CD4-positive, alpha-beta T cell (primary cell): ENCODE results near the gene NAMPT. TPM values are rescaled to one million over a fixed set of nuclear protein-coding genes. Genes with fewer than 3 reads are reported as not detected.

Experiments used
- ATAC-seq: fragments of 200-7000 bp; cut with Tn5 transposase; one replicate; pipeline ENCODE4 v1.10.0; 2022; ENCODE audit warnings: mild to moderate bottlenecking; ENCODE audit not compliant: poor library complexity
- CTCF ChIA-PET: fragments of 350-600 bp; sonication (Branson Sonifier 250); formaldehyde crosslinking; loops from one replicate; lab custom pipeline; 2021; ENCODE audit warnings: antibody characterized with exemption, inconsistent platforms; lab: Charles Lee
- POLR2A ChIA-PET: fragments of 350-600 bp; sonication (Branson Sonifier 250); formaldehyde crosslinking; loops from one replicate; lab custom pipeline; 2021; ENCODE audit warnings: antibody characterized with exemption, inconsistent platforms; lab: Charles Lee
- DNase-seq, 14 experiments: peaks; one replicate each; pipeline ENCODE4 v3.0.0-alpha.2; 2013 to 2020; ENCODE audit warnings: mixed read lengths in 2 of 14
- H3K27ac ChIP-seq, 2 donors: one replicate each; pipeline versions ENCODE4 v1.5.1 to v1.7.0; 2013; ENCODE audit warnings: low read length in 2 of 2, low read depth in 1 of 2, mild to moderate bottlenecking in 1 of 2
- H3K27me3 ChIP-seq, 2 experiments: 1 replicate in 1 of 2; 2 replicates in 1 of 2; pipeline versions ENCODE4 v1.6.1 to v1.7.0; 2013; ENCODE audit warnings: low read length in 2 of 2, control low read depth in 1 of 2, mild to moderate bottlenecking in 1 of 2, moderate library complexity in 1 of 2; ENCODE audit not compliant: insufficient read depth in 2 of 2, control insufficient read depth in 1 of 2
- H3K36me3 ChIP-seq: one replicate; pipeline ENCODE4 v1.6.1; 2013; ENCODE audit warnings: low read length, control low read depth; ENCODE audit not compliant: insufficient read depth
- H3K4me1 ChIP-seq: one replicate; pipeline ENCODE4 v1.6.1; 2013; ENCODE audit warnings: low read length, control low read depth; ENCODE audit not compliant: insufficient read depth
- H3K4me3 ChIP-seq: one replicate; pipeline ENCODE4 v1.5.1; 2013; ENCODE audit warnings: mild to moderate bottlenecking, low read length, moderate library complexity
- H3K9me3 ChIP-seq, 2 experiments: 1 replicate in 1 of 2; 2 replicates in 1 of 2; pipeline versions ENCODE4 v1.6.1 to v1.7.0; 2013; ENCODE audit warnings: low read length in 2 of 2, mild to moderate bottlenecking in 2 of 2, control low read depth in 1 of 2, moderate library complexity in 1 of 2; ENCODE audit not compliant: control insufficient read depth in 1 of 2, insufficient read depth in 1 of 2
- H3K27ac Mint-ChIP-seq: one replicate; pipeline ENCODE4 v1.8.0; 2020; ENCODE audit warnings: mixed read lengths
- H3K27me3 Mint-ChIP-seq: one replicate; pipeline ENCODE4 v1.8.0; 2021; ENCODE audit warnings: mixed read lengths
- H3K36me3 Mint-ChIP-seq: one replicate; pipeline ENCODE4 v1.8.0; 2021; ENCODE audit warnings: low read depth, mixed read lengths
- H3K4me1 Mint-ChIP-seq: one replicate; pipeline ENCODE4 v1.8.0; 2021; ENCODE audit warnings: low read depth, mixed read lengths
- H3K4me3 Mint-ChIP-seq: one replicate; pipeline ENCODE4 v1.8.0; 2020; ENCODE audit warnings: mild to moderate bottlenecking, mixed read lengths
- H3K9me3 Mint-ChIP-seq: one replicate; pipeline ENCODE4 v1.8.0; 2020; ENCODE audit warnings: mixed read lengths
- intact Hi-C, 2 experiments: fragments of 100-400 bp; cut with DNase I in 1 of 2; cut with micrococcal nuclease in 1 of 2; formaldehyde crosslinking; loops; one replicate each; pipeline versions ENCODE4 v1.15.1 to v1.9.0; 2023 to 2025; cut with DNase I, micrococcal nuclease
- total RNA-seq, 174 experiments: library from RNA in 2 of 174; stranded (reverse) in 2 of 174; gene quantifications; one replicate each; pipeline ENCODE4 v1.2.3 and lab custom pipeline; 2021 to 2026
- TF ChIP-seq, protein P1 (sequence below): fragments of 200-600 bp; IDR thresholded peaks from one replicate; pipeline ENCODE4 v1.8.0; 2022; ENCODE audit warnings: antibody characterized with exemption, mild to moderate bottlenecking

NAMPT gene
- total RNA-seq, 2 experiments from 2014 or later, result 154 to 159 TPM

DNA sequence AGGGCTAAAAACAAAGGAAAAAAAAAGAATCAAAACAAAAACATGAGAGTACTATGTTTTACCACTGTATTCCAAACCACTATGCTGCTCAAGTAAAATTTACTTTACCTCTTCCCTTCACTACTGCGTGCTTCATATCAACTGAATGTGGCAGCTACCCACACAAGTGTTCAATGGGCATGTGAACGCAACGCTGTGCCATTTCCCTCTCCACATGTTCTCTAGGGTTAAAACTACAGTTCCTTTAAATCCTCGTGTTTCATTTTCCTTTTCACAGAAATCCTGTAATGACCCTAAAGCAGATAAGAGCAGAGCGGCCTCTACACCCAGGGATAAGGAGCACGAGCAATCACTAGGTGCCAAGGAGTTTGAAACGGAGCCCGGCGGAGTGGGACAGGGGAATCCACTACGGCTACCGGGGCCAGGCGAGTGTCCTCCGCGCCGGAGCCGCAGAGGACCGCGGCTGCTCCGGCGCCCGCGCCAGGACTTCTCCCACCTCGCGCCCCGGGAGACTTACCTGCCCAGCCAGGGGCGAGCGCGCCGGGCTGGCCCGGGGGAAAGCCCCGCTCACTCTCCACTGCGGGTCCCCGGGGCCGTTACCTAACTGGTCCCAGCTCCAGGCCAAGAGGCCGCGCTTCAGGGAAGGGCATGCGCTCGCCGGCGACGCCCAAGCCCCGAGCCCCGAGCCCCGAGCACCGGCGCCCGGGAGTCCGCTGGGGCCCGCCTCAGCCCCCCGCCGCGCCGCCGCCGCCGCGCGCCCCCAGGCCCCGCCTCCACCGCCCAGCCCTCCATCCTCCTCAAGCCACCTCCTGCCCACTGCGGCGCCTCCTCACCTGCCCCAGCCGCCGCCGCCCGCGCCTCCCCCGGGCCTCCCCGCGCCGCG lies 711 bp downstream of the NAMPT start:
- Mint-ChIP-seq H3K27me3 (no peaks in the 10 kb centered on the region), H3K4me1 (peaks cover 49% of the 10 kb centered on the region), H3K4me3 (peak overlapping the region; percentile 99), H3K9me3 (no peaks in the 10 kb centered on the region), H3K27ac (peak overlapping the region; percentile 94), H3K36me3 (peaks cover 12% of the 10 kb centered on the region)
- TF ChIP-seq, protein P1, sequence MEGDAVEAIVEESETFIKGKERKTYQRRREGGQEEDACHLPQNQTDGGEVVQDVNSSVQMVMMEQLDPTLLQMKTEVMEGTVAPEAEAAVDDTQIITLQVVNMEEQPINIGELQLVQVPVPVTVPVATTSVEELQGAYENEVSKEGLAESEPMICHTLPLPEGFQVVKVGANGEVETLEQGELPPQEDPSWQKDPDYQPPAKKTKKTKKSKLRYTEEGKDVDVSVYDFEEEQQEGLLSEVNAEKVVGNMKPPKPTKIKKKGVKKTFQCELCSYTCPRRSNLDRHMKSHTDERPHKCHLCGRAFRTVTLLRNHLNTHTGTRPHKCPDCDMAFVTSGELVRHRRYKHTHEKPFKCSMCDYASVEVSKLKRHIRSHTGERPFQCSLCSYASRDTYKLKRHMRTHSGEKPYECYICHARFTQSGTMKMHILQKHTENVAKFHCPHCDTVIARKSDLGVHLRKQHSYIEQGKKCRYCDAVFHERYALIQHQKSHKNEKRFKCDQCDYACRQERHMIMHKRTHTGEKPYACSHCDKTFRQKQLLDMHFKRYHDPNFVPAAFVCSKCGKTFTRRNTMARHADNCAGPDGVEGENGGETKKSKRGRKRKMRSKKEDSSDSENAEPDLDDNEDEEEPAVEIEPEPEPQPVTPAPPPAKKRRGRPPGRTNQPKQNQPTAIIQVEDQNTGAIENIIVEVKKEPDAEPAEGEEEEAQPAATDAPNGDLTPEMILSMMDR, result no peak
- Histone ChIP-seq H3K4me1 (peaks cover 9% of the 10 kb centered on the region), H3K27ac (peak overlapping the region; percentile 84 to 91), H3K36me3 (no peaks in the 10 kb centered on the region), H3K4me3 (peak overlapping the region; percentile 75), H3K9me3 (no peaks in the 10 kb centered on the region), H3K27me3 (no peaks in the 10 kb centered on the region)
- POLR2A ChIA-PET, result interaction anchor here (0.7 to 2.3 kb wide), 22 partner anchors 9 to 1459 kb away, joined by 3 to 32 read pairs (median 6); partner anchors contain the start of genes CBLL1, CCDC71L, HBP1 and KMT2E
- DNase-seq (peak; percentile 2 to 70 (median 31)), ATAC-seq (peak; percentile 10)
- CTCF ChIA-PET, result interaction anchor here (0.8 to 1.2 kb wide), 2 partner anchors 108 to 1459 kb away, joined by 3 to 4 read pairs; partner anchors contain the start of gene CBLL1
- intact Hi-C loops, result loop anchor here (2.0 to 10.0 kb wide), 11 partner anchors 173 to 1461 kb away; partner anchors contain the start of genes ATXN7L1 (in 1 of the 2), CBLL1 (in 1 of the 2), CCDC71L (in 1 of the 2) and COG5 (in 1 of the 2)

DNA sequence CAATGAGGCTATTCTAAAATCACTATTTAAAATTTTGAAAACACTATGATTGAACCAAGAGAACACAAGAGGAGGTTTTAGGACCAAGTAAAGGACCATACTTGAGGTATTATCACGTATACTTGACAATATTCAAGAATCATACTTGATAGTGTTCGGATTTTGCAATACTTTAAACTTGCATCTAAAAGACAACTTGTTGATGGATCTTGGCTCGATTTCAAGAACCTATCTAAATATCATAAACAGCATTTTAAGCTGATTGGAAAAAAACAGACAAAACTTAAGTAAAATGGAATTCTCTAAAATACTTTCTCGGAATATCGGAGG lies 1.3 kb downstream of the NAMPT start:
- Mint-ChIP-seq H3K27ac (peak overlapping the region; percentile 89), H3K9me3 (no peaks in the 10 kb centered on the region), H3K27me3 (no peaks in the 10 kb centered on the region), H3K4me3 (peak overlapping the region; percentile 95), H3K4me1 (peaks cover 55% of the 10 kb centered on the region), H3K36me3 (peaks cover 12% of the 10 kb centered on the region)
- ChIA-PET CTCF (interaction anchor here (0.8 kb wide), 1 partner anchor 107 kb away, joined by 3 read pairs; no protein-coding TSS in a partner anchor), POLR2A (interaction anchor here (0.7 kb wide), 1 partner anchor 261 kb away, joined by 4 read pairs; no protein-coding TSS in a partner anchor)
- TF ChIP-seq, protein P1, result no peak
- Histone ChIP-seq H3K27ac (no peak overlapping the region), H3K9me3 (no peaks in the 10 kb centered on the region), H3K27me3 (no peaks in the 10 kb centered on the region), H3K4me3 (peak overlapping the region; percentile 75), H3K4me1 (peaks cover 9% of the 10 kb centered on the region), H3K36me3 (no peaks in the 10 kb centered on the region)
- DNase-seq, result no peak
- ATAC-seq, result no peak
- intact Hi-C loops, result loop anchor here (2.0 to 10.0 kb wide), 10 partner anchors 311 to 1461 kb away; partner anchors contain the start of genes ATXN7L1 (in 1 of the 2), CBLL1 (in 1 of the 2), CCDC71L (in 1 of the 2) and COG5 (in 1 of the 2)

DNA sequence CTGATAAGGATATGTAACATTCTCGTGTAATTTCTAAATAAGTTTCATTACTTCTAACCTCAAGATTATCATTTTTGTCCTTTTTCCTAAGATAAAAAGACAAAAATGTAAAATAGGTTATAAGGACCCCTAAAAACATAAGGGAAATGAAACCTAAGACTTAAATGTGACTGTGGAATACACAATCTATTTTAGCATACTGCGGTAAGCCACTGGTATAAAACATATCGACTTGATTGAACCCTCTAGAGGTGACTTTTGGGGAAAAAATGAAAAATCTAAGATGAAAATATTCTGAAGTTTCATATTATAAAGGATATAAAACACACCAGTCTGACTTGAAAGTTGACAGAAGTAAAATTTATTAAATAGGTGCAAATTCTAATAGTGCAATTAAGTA lies 1.9 kb downstream of the NAMPT start:
- ChIA-PET CTCF (no interaction called here), POLR2A (no interaction called here)
- intact Hi-C loops, result loop anchor here (2.0 to 10.0 kb wide), 10 partner anchors 312 to 1462 kb away; partner anchors contain the start of genes ATXN7L1 (in 1 of the 2), CBLL1 (in 1 of the 2), CCDC71L (in 1 of the 2) and COG5 (in 1 of the 2)
- no peaks in the 10 kb centered on the region for H3K9me3 ChIP-seq
- H3K9me3 Mint-ChIP-seq, result no peaks in the 10 kb centered on the region
- TF ChIP-seq, protein P1, result no peak
- H3K36me3 Mint-ChIP-seq, result peaks cover 12% of the 10 kb centered on the region
- H3K36me3 ChIP-seq, result no peaks in the 10 kb centered on the region
- H3K4me3 ChIP-seq, result peak overlapping the region; percentile 75
- DNase-seq, result no peak
- no peaks in the 10 kb centered on the region for H3K27me3 ChIP-seq
- ATAC-seq, result no peak
- H3K4me1 Mint-ChIP-seq, result peaks cover 61% of the 10 kb centered on the region
- H3K27ac Mint-ChIP-seq, result no peak overlapping the region
- H3K27ac ChIP-seq, result no peak overlapping the region
- peak overlapping the region; percentile 95 for H3K4me3 Mint-ChIP-seq
- H3K27me3 Mint-ChIP-seq, result no peaks in the 10 kb centered on the region
- H3K4me1 ChIP-seq, result peaks cover 9% of the 10 kb centered on the region
